OCI-LY7 (cell line): ENCODE results near the gene GRM1. TPM values are rescaled to one million over a fixed set of nuclear protein-coding genes. Genes with fewer than 3 reads are reported as not detected.

Experiments used
- BruUV-seq: library from RNA; stranded (reverse); fragments of 400-500 nt; replicated peaks from 2 replicates; lab custom pipeline; 2021; lab: Mats Ljungman, UMichigan
- CTCF ChIA-PET: fragments of 300-600 bp; sonication (Branson Sonifier 250); formaldehyde crosslinking; loops from one replicate; lab custom pipeline; 2022; ENCODE audit warnings: antibody characterized with exemption; ENCODE audit not compliant: unreplicated experiment; lab: Charles Lee
- POLR2A ChIA-PET: fragments of 300-600 bp; sonication (Branson Sonifier 250); formaldehyde crosslinking; loops from one replicate; lab custom pipeline; 2022; ENCODE audit warnings: antibody characterized with exemption; lab: Charles Lee
- DNase-seq: peaks from one replicate; pipeline ENCODE4 v3.0.0-alpha.2; 2015; ENCODE audit warnings: low spot score
- H2AFZ ChIP-seq: fragments of 200-600 bp; sonication (generic), shearing (Covaris generic); 2 replicates; pipeline ENCODE4 v1.6.1; 2014; ENCODE audit warnings: mild to moderate bottlenecking, antibody characterized with exemption, low read length, moderate library complexity
- H3K27ac ChIP-seq: fragments of 200-600 bp; sonication (generic); 2 replicates; pipeline ENCODE4 v1.5.1; 2014; ENCODE audit warnings: mixed run types, low read depth, mild to moderate bottlenecking, moderate library complexity, low read length, inconsistent platforms; ENCODE audit not compliant: poor library complexity, severe bottlenecking
- H3K36me3 ChIP-seq: fragments of 200-600 bp; sonication (generic); 2 replicates; pipeline ENCODE4 v1.6.1; 2014; ENCODE audit warnings: mild to moderate bottlenecking, antibody characterized with exemption, low read length, moderate library complexity, mixed read lengths; ENCODE audit not compliant: insufficient read depth
- H3K4me1 ChIP-seq: fragments of 200-600 bp; sonication (generic); 2 replicates; pipeline ENCODE4 v1.5.1; 2014; ENCODE audit warnings: mild to moderate bottlenecking, low read length; ENCODE audit not compliant: insufficient read depth, poor library complexity, severe bottlenecking
- H3K4me2 ChIP-seq: fragments of 200-600 bp; sonication (generic); 2 replicates; pipeline ENCODE4 v1.6.1; 2014; ENCODE audit warnings: mild to moderate bottlenecking, low read length
- H3K4me3 ChIP-seq: fragments of 200-600 bp; sonication (generic); 2 replicates; pipeline ENCODE4 v1.5.1; 2014; ENCODE audit warnings: mild to moderate bottlenecking, low read depth, low read length; ENCODE audit not compliant: poor library complexity, severe bottlenecking
- H3K79me2 ChIP-seq: fragments of 200-600 bp; sonication (generic); 2 replicates; pipeline ENCODE4 v1.6.1; 2016; ENCODE audit warnings: low read depth, mild to moderate bottlenecking, low read length, moderate library complexity, mixed read lengths; ENCODE audit not compliant: insufficient read depth
- H3K9me2 ChIP-seq: fragments of 200-600 bp; sonication (generic); 2 replicates; pipeline ENCODE4 v1.6.1; 2016; ENCODE audit warnings: mild to moderate bottlenecking, low read length, mixed read lengths; ENCODE audit not compliant: insufficient read depth
- H3K9me3 ChIP-seq: fragments of 200-600 bp; sonication (generic); 2 replicates; pipeline ENCODE4 v1.6.1; 2014; ENCODE audit warnings: mild to moderate bottlenecking, mixed run types, low read length, mixed read lengths
- H4K20me1 ChIP-seq: fragments of 200-600 bp; sonication (generic); 2 replicates; pipeline ENCODE4 v1.6.1; 2014; ENCODE audit warnings: mild to moderate bottlenecking, antibody characterized with exemption, low read length, moderate library complexity, mixed read lengths; ENCODE audit not compliant: insufficient read depth
- EZH2phosphoT487 ChIP-seq: fragments of 200-600 bp; sonication (generic); IDR thresholded peaks from 2 replicates; pipeline ENCODE4 v1.6.1; 2018; ENCODE audit warnings: low read depth, borderline replicate concordance, mild to moderate bottlenecking, mixed run types, antibody characterized with exemption, low read length, moderate library complexity, mixed read lengths
- intact Hi-C: fragments of 100-400 bp; cut with micrococcal nuclease; formaldehyde crosslinking; loops from one replicate; pipeline ENCODE4 v1.10.0; 2022; ENCODE audit not compliant: unreplicated experiment
- total RNA-seq, 2 experiments: library from RNA; depleted of rRNA in 1 of 2; stranded (reverse); fragments of >200 nt in 1 of 2; shearing (Covaris generic) in 1 of 2; gene quantifications; 2 replicates each; pipeline ENCODE4 v1.2.3, GENCODE V29; 2014 to 2022
- TF ChIP-seq, protein P1 (sequence below): fragments of 200-600 bp; sonication (generic); conservative IDR thresholded peaks from 2 replicates; pipeline ENCODE4 v1.5.1; 2014; ENCODE audit warnings: mild to moderate bottlenecking, antibody characterized with exemption, low read length, moderate library complexity, mixed read lengths

The GRM1 gene
- total RNA-seq, 2 experiments from 2014 or later, result not detected

DNA sequence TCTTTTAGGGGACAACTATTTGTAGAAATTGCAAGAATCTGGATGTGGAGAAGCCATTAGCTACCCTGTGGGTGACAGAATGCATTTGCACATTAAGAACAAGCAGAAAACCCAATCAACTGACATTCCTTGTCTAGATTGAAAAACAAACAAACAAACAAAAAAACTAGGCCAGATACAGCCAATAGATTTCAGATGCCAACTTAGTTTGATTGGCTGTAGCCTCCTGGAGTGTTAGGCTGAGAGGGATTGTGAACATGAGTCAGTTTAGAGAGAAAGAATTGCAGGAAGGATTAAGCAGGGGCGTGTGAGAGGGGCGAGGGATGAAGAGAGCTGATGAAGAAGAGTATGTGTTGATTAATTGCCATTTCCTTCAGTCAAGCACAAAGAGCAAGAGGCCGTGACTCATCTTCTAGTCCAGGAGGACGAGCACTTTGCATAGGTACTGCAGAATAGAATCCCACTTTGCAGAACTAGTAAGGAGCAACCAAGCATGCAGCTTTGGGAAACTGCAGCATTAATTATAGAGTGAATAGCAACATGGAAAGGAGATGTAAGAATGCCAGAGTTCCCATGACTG is 326.7 kb downstream of the GRM1 start:
- POLR2A ChIA-PET, result interaction anchor here (1.1 kb wide), 1 partner anchor 20 kb away, joined by 3 read pairs; no protein-coding TSS in a partner anchor
- no peaks in the 10 kb centered on the region for H3K79me2 ChIP-seq
- H2AFZ ChIP-seq, result no peak overlapping the region
- no peaks in the 10 kb centered on the region for H4K20me1 ChIP-seq
- no peaks in the 10 kb centered on the region for H3K9me2 ChIP-seq
- BruUV-seq, result no TSS peak
- H3K9me3 ChIP-seq, result no peaks in the 10 kb centered on the region
- no peak overlapping the region for H3K4me3 ChIP-seq
- intact Hi-C loops, result no loop called here
- no peak for DNase-seq
- no peaks in the 10 kb centered on the region for H3K36me3 ChIP-seq
- TF ChIP-seq EZH2phosphoT487, result no peak
- TF ChIP-seq, protein P1, sequence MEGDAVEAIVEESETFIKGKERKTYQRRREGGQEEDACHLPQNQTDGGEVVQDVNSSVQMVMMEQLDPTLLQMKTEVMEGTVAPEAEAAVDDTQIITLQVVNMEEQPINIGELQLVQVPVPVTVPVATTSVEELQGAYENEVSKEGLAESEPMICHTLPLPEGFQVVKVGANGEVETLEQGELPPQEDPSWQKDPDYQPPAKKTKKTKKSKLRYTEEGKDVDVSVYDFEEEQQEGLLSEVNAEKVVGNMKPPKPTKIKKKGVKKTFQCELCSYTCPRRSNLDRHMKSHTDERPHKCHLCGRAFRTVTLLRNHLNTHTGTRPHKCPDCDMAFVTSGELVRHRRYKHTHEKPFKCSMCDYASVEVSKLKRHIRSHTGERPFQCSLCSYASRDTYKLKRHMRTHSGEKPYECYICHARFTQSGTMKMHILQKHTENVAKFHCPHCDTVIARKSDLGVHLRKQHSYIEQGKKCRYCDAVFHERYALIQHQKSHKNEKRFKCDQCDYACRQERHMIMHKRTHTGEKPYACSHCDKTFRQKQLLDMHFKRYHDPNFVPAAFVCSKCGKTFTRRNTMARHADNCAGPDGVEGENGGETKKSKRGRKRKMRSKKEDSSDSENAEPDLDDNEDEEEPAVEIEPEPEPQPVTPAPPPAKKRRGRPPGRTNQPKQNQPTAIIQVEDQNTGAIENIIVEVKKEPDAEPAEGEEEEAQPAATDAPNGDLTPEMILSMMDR, result no peak
- no peak overlapping the region for H3K27ac ChIP-seq
- CTCF ChIA-PET, result no interaction called here
- no peak overlapping the region for H3K4me2 ChIP-seq
- H3K4me1 ChIP-seq, result no peaks in the 10 kb centered on the region

DNA sequence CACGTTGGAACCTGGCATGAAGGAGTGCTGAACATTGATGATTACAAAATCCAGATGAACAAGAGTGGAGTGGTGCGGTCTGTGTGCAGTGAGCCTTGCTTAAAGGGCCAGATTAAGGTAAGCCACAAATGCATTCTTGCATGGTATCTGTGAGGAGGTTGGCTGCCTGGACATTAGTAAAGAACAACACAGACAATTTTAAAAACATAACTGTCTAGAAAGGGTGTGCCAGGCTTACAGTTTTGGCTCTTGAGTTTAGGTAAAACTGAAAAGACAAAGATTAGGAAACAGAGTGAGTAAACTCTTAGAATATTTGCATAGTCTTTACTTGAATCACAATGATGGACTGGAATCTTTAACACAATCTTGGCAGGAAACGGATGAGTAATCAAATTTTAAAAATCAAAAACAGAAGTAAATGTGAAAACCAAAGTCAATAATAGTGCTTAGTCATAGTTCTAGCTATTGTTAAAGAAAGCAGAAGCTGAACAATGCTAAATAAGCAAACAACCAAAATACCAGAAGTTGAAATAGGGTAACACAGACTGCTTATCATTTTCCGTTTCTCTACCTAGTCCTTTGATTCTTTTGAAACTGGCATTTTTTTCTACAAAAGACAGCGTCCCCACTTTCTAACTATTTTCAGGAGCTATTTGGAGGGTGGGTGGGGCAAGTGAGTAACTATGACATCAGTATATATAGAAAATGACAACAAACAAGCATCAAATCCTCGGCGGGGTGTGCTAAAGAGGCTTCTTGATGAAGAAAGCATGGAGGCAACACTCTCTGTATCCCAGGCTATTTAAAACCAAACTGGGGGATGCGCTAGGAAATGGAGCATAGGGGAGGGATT is 328.9 kb downstream of the GRM1 start:
- DNase-seq, result no peak
- Histone ChIP-seq H4K20me1 (no peaks in the 10 kb centered on the region), H3K36me3 (no peaks in the 10 kb centered on the region), H2AFZ (no peak overlapping the region), H3K4me2 (no peak overlapping the region), H3K9me3 (no peaks in the 10 kb centered on the region), H3K79me2 (no peaks in the 10 kb centered on the region), H3K9me2 (no peaks in the 10 kb centered on the region), H3K4me3 (no peak overlapping the region), H3K27ac (no peak overlapping the region), H3K4me1 (no peaks in the 10 kb centered on the region)
- intact Hi-C loops, result no loop called here
- TF ChIP-seq EZH2phosphoT487, result no peak
- TF ChIP-seq, protein P1, result no peak
- ChIA-PET POLR2A (interaction anchor here (0.7 kb wide), 1 partner anchor 93 kb away, joined by 3 read pairs; no protein-coding TSS in a partner anchor), CTCF (no interaction called here)
- BruUV-seq, result no TSS peak
